GM23338 (cell line): ENCODE results near the gene UBE2G2. TPM values are rescaled to one million over a fixed set of nuclear protein-coding genes. Genes with fewer than 3 reads are reported as not detected.
A peak's percentile ranks its signal among the peaks of the same experiment; 100 is the strongest.

ENCODE experiments used
- ATAC-seq: fragments of 200-7000 bp; cut with Tn5 transposase; 3 replicates; pipeline ENCODE4 v1.9.1; 2020
- DNase-seq: peaks from one replicate; pipeline ENCODE4 v3.0.0-alpha.2; 2015; ENCODE audit warnings: low spot score
- H2AFZ ChIP-seq: fragments of 200-600 bp; sonication (generic); 2 replicates; pipeline ENCODE4 v1.8.0; 2016; ENCODE audit warnings: antibody characterized with exemption, mild to moderate bottlenecking, moderate library complexity
- H3F3A ChIP-seq: fragments of 200-600 bp; sonication (generic); replicated peaks from 2 replicates; pipeline ENCODE4 v1.8.0; 2017; ENCODE audit warnings: antibody characterized with exemption, mixed run types, low read depth
- H3K27ac ChIP-seq: fragments of 200-600 bp; sonication (generic); 2 replicates; pipeline ENCODE4 v1.6.1; 2016; ENCODE audit warnings: low read depth
- H3K27me3 ChIP-seq: fragments of 200-600 bp; sonication (generic); 2 replicates; pipeline ENCODE4 v1.8.0; 2016; ENCODE audit warnings: mild to moderate bottlenecking, mixed run types, moderate library complexity; ENCODE audit not compliant: insufficient read depth
- H3K36me3 ChIP-seq: fragments of 200-600 bp; sonication (generic); 2 replicates; pipeline ENCODE4 v1.8.0; 2016; ENCODE audit warnings: mild to moderate bottlenecking; ENCODE audit not compliant: insufficient read depth
- H3K4me1 ChIP-seq: fragments of 200-600 bp; sonication (generic); 2 replicates; pipeline ENCODE4 v1.8.0; 2016; ENCODE audit warnings: mild to moderate bottlenecking, moderate library complexity; ENCODE audit not compliant: insufficient read depth
- H3K4me2 ChIP-seq: fragments of 200-600 bp; sonication (generic); 2 replicates; pipeline ENCODE4 v1.7.1; 2017; ENCODE audit warnings: mixed run types
- H3K4me3 ChIP-seq: fragments of 200-600 bp; sonication (generic); 2 replicates; pipeline ENCODE4 v1.6.1; 2016; ENCODE audit warnings: mixed run types
- H3K79me2 ChIP-seq: fragments of 200-600 bp; sonication (generic); replicated peaks from 2 replicates; pipeline ENCODE4 v1.8.0; 2017; ENCODE audit warnings: mild to moderate bottlenecking; ENCODE audit not compliant: insufficient read depth
- H3K9me2 ChIP-seq: fragments of 200-600 bp; sonication (generic); 2 replicates; pipeline ENCODE4 v1.8.0; 2017; ENCODE audit not compliant: insufficient read depth
- H4K20me1 ChIP-seq: fragments of 200-600 bp; sonication (generic); replicated peaks from 2 replicates; pipeline ENCODE4 v1.8.0; 2017; ENCODE audit warnings: mild to moderate bottlenecking; ENCODE audit not compliant: insufficient read depth
- H3K27ac Mint-ChIP-seq: 2 replicates; pipeline ENCODE4 v1.8.0; 2020; ENCODE audit warnings: inconsistent platforms, mild to moderate bottlenecking, moderate library complexity, mixed read lengths
- H3K27me3 Mint-ChIP-seq: 3 replicates; pipeline ENCODE4 v1.8.0; 2022; ENCODE audit warnings: low read depth, mild to moderate bottlenecking, moderate library complexity, mixed read lengths, inconsistent platforms; ENCODE audit not compliant: insufficient read depth, poor library complexity
- H3K36me3 Mint-ChIP-seq: 3 replicates; pipeline ENCODE4 v1.8.0; 2021; ENCODE audit warnings: low read depth, mild to moderate bottlenecking, inconsistent platforms, moderate library complexity, mixed read lengths
- H3K4me1 Mint-ChIP-seq: 3 replicates; pipeline ENCODE4 v1.8.0; 2020; ENCODE audit warnings: mild to moderate bottlenecking, inconsistent platforms, mixed read lengths
- H3K4me3 Mint-ChIP-seq: 3 replicates; pipeline ENCODE4 v1.8.0; 2021; ENCODE audit warnings: moderate library complexity, mild to moderate bottlenecking, inconsistent platforms, mixed read lengths
- H3K9me3 Mint-ChIP-seq: 3 replicates; pipeline ENCODE4 v1.8.0; 2020; ENCODE audit warnings: moderate library complexity, mild to moderate bottlenecking, inconsistent platforms, mixed read lengths
- CTCF ChIP-seq, 2 experiments: fragments of 200-600 bp in 1 of 2; sonication (generic) in 1 of 2; conservative IDR thresholded peaks; 2 replicates each; pipeline versions ENCODE4 v1.5.1 to v1.6.1; 2016 to 2017; ENCODE audit warnings: antibody characterized with exemption in 2 of 2, low read depth in 2 of 2, mild to moderate bottlenecking in 2 of 2, moderate library complexity in 1 of 2
- ETS1 ChIP-seq: IDR thresholded peaks from 2 replicates; pipeline ENCODE4 v1.6.1; 2016; ENCODE audit warnings: antibody characterized with exemption
- EZH2 ChIP-seq: fragments of 200-600 bp; sonication (generic); IDR thresholded peaks from one replicate; pipeline ENCODE4 v1.8.0; 2017; ENCODE audit warnings: antibody characterized with exemption, mild to moderate bottlenecking, low read depth; ENCODE audit not compliant: unreplicated experiment
- EZH2phosphoT487 ChIP-seq: fragments of 200-600 bp; sonication (generic); IDR thresholded peaks from one replicate; pipeline ENCODE4 v1.8.1; 2018; ENCODE audit warnings: antibody characterized with exemption; ENCODE audit not compliant: unreplicated experiment
- JUNB ChIP-seq: IDR thresholded peaks from one replicate; pipeline ENCODE4 v1.6.1; 2016; ENCODE audit warnings: antibody characterized with exemption; ENCODE audit not compliant: unreplicated experiment
- NANOG ChIP-seq: IDR thresholded peaks from 2 replicates; pipeline ENCODE4 v1.6.1; 2016; ENCODE audit warnings: antibody characterized with exemption, borderline replicate concordance
- POLR2AphosphoS5 ChIP-seq: IDR thresholded peaks from 2 replicates; pipeline ENCODE4 v1.6.1; 2016; ENCODE audit warnings: antibody characterized with exemption, low read depth
- STAT1 ChIP-seq: IDR thresholded peaks from one replicate; pipeline ENCODE4 v1.6.1; 2016; ENCODE audit warnings: antibody characterized with exemption; ENCODE audit not compliant: unreplicated experiment
- ZNF331 ChIP-seq: fragments of 250-450 bp; sonication (Bioruptor Pico); IDR thresholded peaks from 2 replicates; pipeline ENCODE4 v1.5.0; 2020; ENCODE audit warnings: low read depth, mild to moderate bottlenecking, moderate library complexity
- polyA plus RNA-seq: library from polyadenylated mRNA; unstranded; fragments of >200 nt; fragmentation: Nextera tagmentation; extraction: Ambion mirVana; gene quantifications from 2 replicates; pipeline ENCODE4 v1.2.1, GENCODE V29; 2016
- total RNA-seq: library from RNA; depleted of rRNA; stranded (reverse); fragments of >200 nt; shearing (Covaris generic); gene quantifications from 2 replicates; pipeline ENCODE4 v1.2.3, GENCODE V29; 2014

Gene UBE2G2
- total and polyA plus RNA-seq, 2 experiments from 2014 or later = 66.4 to 100 TPM

- Mint-ChIP-seq H3K9me3 (peaks cover 31% of the 10 kb centered on the region; the same call in 2 of the 3 replicates), H3K4me3 (no peak overlapping the region), H3K27ac (no peak overlapping the region), H3K27me3 (peaks cover 16% of the 10 kb centered on the region), H3K4me1 (peaks cover 28% of the 10 kb centered on the region), H3K36me3 (peaks cover 12% of the 10 kb centered on the region)
- ATAC-seq = no peak
- no peaks in the 10 kb centered on the region for H4K20me1 ChIP-seq
- no peak overlapping the region for H3K27ac ChIP-seq
- H3F3A ChIP-seq = no peaks in the 10 kb centered on the region
- H3K4me2 ChIP-seq = no peak overlapping the region
- H3K4me3 ChIP-seq = no peak overlapping the region
- H3K36me3 ChIP-seq = peaks cover 4% of the 10 kb centered on the region
- no peak for TF ChIP-seq POLR2AphosphoS5
- TF ChIP-seq EZH2 = no peak
- no peak for TF ChIP-seq STAT1
- no peak for TF ChIP-seq NANOG
- no peak for TF ChIP-seq EZH2phosphoT487
- no peak for TF ChIP-seq ETS1
- no peak for TF ChIP-seq ZNF331
- TF ChIP-seq JUNB = no peak
- no peak for TF ChIP-seq CTCF (conservative IDR thresholded peaks at IDR 0.05; ENCODE audit: low read depth in 2 of 2)
- H3K9me2 ChIP-seq = no peaks in the 10 kb centered on the region
- H3K4me1 ChIP-seq = no peaks in the 10 kb centered on the region
- H3K27me3 ChIP-seq = no peaks in the 10 kb centered on the region
- peak; percentile 72 for DNase-seq
- no peak overlapping the region for H2AFZ ChIP-seq
- no peaks in the 10 kb centered on the region for H3K79me2 ChIP-seq
These were observed 63.8 kb downstream of the UBE2G2 start for GRCh38 chr21:44737706-44738354.

DNA sequence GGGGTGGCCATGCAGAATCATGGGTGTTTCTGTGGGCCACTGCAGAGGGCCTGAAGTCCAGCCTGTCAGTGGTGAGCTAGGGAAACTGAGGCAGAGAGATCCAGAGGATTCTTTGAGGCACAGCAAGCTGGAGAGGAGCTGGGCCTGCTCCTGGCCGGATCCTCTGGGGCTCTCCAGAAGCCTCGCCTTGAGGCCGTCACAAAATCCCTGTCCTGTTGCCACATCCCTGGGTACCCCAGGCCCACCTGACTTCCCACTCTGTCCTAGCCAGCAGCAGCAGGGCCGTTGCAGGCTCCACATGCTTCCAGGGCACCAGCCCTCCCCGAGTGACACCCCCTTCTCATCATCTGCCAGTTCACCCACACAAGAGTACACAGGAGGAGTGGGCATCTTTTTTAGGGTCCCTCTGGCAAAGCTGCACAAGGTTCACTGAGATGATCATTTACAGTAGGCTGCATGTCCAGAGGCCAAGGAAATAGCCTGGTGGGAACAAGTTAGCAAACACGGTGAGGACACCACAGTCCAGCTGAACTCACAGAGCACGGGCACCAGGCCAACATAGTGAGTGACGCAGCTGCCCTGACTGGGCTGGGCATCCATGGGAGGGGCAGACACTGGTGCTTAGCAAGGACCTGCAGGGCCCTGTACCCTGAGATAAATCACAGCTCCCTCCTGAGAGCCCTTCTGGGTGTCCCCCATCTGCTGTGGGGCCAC is 65.2 kb downstream of the UBE2G2 start:
- TF ChIP-seq NANOG (no peak), JUNB (no peak), EZH2 (no peak), ZNF331 (no peak)
- ATAC-seq (no peak), DNase-seq (no peak)
- H3K27ac ChIP-seq = no peak overlapping the region
- H3K9me2 ChIP-seq = no peaks in the 10 kb centered on the region
- Mint-ChIP-seq H3K9me3 (peaks cover 37% of the 10 kb centered on the region; the same call in 2 of the 3 replicates), H3K27ac (no peak overlapping the region), H3K4me3 (no peak overlapping the region), H3K36me3 (peaks cover 15% of the 10 kb centered on the region), H3K27me3 (peaks cover 19% of the 10 kb centered on the region), H3K4me1 (peaks cover 28% of the 10 kb centered on the region)
- H3K4me2 ChIP-seq = no peak overlapping the region
- peaks cover 4% of the 10 kb centered on the region; the same call in 1 of the 2 replicates for H3K36me3 ChIP-seq
- H4K20me1 ChIP-seq = no peaks in the 10 kb centered on the region
- H2AFZ ChIP-seq = no peak overlapping the region
- no peaks in the 10 kb centered on the region for H3F3A ChIP-seq
- H3K4me3 ChIP-seq = no peak overlapping the region
- H3K27me3 ChIP-seq = no peaks in the 10 kb centered on the region
- no peaks in the 10 kb centered on the region for H3K4me1 ChIP-seq
- no peaks in the 10 kb centered on the region for H3K79me2 ChIP-seq
